GM12874 (cell line): Measurements from ENCODE around the gene C22orf42.

ENCODE experiments used
- TF ChIP-seq, protein P1 (sequence below): IDR thresholded peaks from 2 replicates; pipeline ENCODE4 v1.5.1; 2011; ENCODE audit warnings: low read depth, mild to moderate bottlenecking, control low read depth, low read length, moderate library complexity; ENCODE audit not compliant: insufficient read depth

Gene C22orf42

GRCh38 chr22:32204040-32204855 lies 45.1 kb upstream of the C22orf42 start:
- TF ChIP-seq, protein P1, sequence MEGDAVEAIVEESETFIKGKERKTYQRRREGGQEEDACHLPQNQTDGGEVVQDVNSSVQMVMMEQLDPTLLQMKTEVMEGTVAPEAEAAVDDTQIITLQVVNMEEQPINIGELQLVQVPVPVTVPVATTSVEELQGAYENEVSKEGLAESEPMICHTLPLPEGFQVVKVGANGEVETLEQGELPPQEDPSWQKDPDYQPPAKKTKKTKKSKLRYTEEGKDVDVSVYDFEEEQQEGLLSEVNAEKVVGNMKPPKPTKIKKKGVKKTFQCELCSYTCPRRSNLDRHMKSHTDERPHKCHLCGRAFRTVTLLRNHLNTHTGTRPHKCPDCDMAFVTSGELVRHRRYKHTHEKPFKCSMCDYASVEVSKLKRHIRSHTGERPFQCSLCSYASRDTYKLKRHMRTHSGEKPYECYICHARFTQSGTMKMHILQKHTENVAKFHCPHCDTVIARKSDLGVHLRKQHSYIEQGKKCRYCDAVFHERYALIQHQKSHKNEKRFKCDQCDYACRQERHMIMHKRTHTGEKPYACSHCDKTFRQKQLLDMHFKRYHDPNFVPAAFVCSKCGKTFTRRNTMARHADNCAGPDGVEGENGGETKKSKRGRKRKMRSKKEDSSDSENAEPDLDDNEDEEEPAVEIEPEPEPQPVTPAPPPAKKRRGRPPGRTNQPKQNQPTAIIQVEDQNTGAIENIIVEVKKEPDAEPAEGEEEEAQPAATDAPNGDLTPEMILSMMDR, result no peak

DNA sequence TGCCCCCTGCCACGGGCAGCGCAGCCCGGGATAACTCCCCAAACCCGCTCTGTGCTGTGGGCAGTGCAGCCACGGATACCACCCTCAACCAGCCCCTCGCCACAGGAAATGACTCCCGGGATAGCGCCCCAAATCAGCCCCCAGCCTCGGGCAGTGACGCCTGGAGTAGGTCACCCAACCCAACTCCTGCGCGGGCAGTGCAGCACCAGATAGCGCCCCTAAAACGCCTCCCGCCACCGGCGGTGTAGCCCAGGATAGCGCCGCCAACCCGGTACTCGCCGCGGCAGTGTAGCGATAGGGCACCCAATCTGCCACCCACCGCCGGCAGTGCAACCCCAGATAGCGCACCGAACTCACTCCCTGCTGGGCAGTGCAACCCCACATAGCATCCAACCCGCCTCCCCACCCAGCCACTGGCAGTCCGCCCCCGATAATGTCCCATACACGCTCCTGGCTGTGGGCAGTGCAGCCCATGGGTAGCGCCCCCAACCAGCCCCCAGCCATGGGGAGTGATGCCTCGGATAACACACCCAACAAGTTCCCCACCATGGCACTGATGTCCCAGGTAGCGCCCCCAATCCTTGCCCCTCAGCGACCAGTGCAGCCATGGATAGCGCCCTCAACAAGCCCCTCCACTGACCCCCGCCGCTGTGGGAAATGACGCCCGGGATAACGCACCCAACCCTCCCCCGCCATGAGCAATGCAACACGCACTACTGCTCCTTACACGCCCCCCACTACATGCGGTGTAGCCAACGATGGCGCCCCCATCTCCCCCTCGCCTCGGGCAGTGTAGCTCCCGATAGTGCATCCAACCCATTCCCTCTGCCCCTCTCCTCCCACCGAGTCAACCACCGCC lies 44.3 kb upstream of the C22orf42 start:
- TF ChIP-seq, protein P1, result no peak

DNA sequence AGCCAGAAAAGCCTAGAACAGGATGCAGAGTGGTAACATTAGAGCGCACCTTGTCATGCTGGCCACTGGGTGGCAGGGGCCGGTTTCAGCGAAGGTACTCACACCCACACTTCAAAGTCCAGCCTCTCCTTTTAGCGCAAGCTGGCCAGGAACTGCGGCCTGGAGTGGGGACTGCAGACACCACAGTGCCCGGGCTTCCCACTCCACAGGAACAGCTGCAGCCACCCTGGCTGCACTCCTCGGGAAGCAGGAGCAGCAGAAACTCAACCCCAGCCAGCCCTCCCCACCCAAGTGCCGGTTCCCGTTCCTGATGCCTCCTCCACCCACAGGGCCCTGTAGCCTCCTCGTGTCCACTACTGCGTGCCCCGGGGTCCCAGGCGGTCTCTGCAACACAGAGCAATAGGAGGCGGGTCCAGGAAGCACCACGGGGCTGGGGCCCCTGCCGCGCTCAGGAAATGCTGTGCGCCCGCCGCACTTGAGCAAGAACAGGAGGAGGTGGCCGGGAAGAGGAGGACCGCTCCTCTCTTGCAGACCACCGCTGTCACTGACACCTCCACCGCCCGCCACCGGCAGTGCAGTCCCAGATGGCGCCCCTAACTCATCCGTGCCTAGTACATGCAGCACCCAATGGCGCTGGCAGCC lies 43.6 kb upstream of the C22orf42 start:
- TF ChIP-seq, protein P1, result peak; percentile 63

DNA sequence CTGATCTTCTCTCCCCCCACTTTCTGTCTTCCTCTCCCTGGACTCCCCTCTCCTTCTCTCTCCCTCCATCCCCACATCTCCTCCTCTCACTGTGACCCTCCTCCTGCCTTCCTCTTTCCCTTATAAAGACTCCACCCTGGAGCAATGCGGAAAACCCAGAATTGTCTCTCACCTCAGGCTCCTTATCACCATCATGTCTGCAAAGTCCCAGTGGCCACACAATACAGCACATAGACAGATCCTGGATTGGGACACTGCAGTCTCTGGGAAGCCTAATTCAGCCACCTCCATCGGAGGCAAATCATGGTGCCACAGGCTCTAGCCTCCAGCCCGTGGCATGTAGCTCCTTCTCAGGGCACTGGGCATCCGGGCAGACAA lies 43.0 kb upstream of the C22orf42 start:
- TF ChIP-seq, protein P1, result no peak

- TF ChIP-seq, protein P1, result no peak
Observed at GRCh38 chr22:32200752-32201151, 41.6 kb upstream of the C22orf42 start.

DNA sequence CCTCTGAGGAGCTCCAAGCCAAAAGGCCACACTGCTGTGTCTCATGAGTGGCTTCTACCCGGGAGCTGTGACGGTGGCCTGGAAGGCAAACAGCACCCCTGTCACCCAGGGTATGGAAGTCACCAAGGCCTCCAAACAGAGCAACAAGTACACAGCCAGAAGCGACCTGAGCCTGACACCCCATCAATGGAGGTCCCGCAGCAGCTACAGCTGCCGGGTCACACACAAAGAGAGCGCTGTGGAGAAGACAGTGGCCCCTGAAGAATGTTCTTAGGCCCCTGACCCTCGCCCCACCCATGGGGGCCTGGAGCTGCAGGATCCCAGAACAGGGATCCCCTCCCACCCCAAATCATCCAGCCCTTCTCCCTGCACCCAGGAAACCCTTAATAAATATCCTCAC lies 40.9 kb upstream of the C22orf42 start:
- TF ChIP-seq, protein P1, result no peak

DNA sequence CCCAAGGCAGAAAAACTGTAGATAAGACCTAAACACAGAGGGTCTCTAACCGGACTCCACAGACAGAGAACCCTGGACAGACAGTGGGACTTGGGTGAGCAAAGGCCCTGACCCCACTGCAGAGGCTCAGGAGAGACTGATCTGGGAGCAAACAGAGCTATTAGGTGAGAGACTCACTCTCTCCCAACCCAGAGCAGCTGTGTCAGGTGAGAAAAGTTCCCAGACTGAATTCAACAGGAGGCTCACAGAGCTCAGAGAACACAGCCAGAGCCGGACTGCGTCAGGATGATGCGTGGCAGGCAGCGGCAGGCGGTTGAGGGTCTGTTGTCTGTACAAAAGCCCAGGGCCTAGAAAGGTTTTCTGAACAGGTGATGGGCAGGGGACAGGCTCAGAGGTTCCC lies 40.2 kb upstream of the C22orf42 start:
- TF ChIP-seq, protein P1, result no peak
